ENCODE results near the gene VANGL2. TPM values are rescaled to one million over a fixed set of nuclear protein-coding genes. Genes with fewer than 3 reads are reported as not detected.

The VANGL2 gene
- total RNA-seq, 1 donor from 2014 or later = 7.2 TPM

GRCh38 chr1:160446945-160447600 lies 46.7 kb downstream of the VANGL2 start:
- no peak for TF ChIP-seq CTCF (conservative IDR thresholded peaks at IDR 0.05; ENCODE audit: low read depth, low read length)
- DNase-seq (ENCODE audit: low read depth) = no peak
- H3K4me3 ChIP-seq (ENCODE audit: low read depth, low read length) = no peak overlapping the region

DNA sequence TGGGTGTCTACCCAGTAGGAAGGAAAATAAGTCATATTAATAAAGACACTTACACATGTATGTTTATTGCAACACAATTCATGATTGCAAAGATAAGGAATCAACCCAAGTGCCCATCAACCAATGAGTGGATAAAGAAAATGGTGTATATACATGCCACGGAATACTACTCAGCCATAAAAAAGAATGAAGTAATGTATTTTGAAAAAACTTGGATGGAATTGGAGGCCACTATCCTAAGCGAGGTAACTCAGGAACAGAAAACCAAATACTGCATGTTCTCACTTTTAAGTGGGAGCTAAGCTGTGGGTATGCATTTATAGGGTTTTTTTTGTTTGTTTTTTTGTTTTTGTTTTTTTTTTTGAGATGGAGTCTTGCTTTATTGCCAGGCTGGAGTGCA lies 49.1 kb downstream of the VANGL2 start:
- no peak for DNase-seq (ENCODE audit: low read depth)
- H3K4me3 ChIP-seq (ENCODE audit: low read depth, low read length) = no peak overlapping the region
- no peak for TF ChIP-seq CTCF (conservative IDR thresholded peaks at IDR 0.05; ENCODE audit: low read depth, low read length)

DNA sequence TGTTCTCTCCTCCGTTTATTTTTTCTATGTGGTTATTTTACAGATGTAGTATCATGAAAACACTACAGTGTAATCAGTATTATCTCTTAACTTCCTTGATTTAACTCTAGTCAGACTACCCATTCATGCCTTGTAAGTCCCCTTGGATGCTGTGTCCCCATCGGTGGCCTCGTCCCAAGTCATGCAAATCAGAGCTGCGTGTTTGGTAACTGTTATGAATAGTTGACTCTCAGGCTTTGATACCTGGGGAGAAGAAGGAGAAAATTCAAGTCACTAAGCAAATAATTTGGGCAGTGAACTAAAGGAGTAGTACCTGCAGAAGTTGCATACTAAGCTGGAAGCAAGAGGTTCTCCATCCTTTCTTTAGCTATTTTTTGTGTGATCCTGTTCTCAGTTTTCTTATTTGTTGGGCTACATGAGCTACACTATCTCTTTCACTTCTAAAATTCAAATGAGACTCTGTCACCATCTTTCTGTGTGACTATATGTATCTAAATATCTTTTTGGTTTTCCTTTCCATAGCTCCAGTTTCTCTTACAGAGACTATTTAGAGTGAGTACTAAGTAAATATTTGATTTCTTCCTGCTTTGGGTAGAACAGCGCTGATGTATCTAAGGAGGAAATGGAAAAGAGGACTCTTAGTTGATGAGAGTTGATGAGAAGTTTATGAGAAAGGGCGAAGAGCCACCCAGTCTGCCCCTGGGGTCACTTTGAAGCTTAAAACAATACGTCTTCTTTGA lies 50.9 kb downstream of the VANGL2 start:
- TF ChIP-seq CTCF (conservative IDR thresholded peaks at IDR 0.05; ENCODE audit: low read depth, low read length) = no peak
- no peak overlapping the region for H3K4me3 ChIP-seq (ENCODE audit: low read depth, low read length)
- no peak for DNase-seq (ENCODE audit: low read depth)

DNA sequence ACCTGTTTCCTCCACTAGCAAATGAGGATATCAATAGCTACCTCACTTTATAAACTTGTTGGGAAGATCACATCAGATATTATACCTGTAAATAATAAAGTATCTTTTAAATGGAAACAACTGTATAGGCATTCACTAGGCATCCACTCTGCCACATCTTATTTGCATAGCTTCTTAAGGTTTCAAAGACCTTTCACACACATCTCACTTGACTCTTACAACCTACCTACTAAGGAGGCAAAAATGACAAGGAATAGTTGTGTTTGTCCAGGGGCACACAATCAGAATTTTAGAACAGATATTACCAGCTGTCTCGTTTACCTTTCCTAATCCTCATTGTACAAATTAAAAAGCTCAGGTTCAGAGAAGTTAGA lies 51.5 kb downstream of the VANGL2 start:
- no peak for DNase-seq (ENCODE audit: low read depth)
- no peak for TF ChIP-seq CTCF (conservative IDR thresholded peaks at IDR 0.05; ENCODE audit: low read depth, low read length)
- H3K4me3 ChIP-seq (ENCODE audit: low read depth, low read length) = no peak overlapping the region

GRCh38 chr1:160453443-160453842 lies 53.1 kb downstream of the VANGL2 start:
- TF ChIP-seq CTCF (conservative IDR thresholded peaks at IDR 0.05; ENCODE audit: low read depth, low read length) = no peak
- H3K4me3 ChIP-seq (ENCODE audit: low read depth, low read length) = no peak overlapping the region
- no peak for DNase-seq (ENCODE audit: low read depth)

DNA sequence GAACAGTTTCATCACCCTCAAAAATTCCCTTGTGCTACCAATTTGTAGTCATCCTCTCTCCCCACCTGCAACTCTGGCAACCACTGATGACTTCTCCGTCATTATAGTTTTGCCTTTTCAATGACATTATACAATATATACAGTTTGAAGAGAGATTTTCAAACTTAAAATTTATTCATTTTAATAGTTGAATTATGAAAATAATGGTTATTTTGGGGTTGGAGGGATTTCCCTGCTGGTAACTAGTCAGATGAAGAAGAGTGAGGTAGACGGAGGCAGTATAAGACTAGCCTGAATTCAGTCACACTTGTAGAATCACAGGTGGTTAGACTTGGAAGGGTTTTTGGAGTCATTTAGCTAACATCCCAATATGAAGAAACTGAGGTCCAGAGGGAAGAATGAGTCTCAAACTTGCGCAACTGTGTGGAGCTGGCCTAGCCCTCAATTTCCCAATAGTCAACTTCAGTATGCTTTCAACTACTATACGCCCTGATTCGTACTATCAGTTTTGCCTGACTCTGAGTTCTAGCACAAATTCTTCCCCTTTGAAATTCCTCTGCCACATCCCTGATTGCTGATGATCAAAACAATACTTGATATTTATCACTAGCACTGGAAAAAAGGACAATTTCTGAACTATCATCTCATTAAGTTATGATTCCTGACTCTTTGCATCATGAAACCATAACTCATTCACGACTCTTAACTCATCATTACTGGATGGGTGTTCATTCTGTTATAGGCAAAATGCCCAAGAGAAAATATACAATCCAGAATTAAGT lies 54.2 kb downstream of the VANGL2 start:
- no peak for DNase-seq (ENCODE audit: low read depth)
- no peak for TF ChIP-seq CTCF (conservative IDR thresholded peaks at IDR 0.05; ENCODE audit: low read depth, low read length)
- H3K4me3 ChIP-seq (ENCODE audit: low read depth, low read length) = no peak overlapping the region
